Neutrophil (primary cell): ENCODE measurements around the gene STK32C.

Experiments
- H3K27ac ChIP-seq: fragments of 200-600 bp; sonication (generic); 2 replicates; pipeline ENCODE4 v1.5.1; 2016; ENCODE audit warnings: mild to moderate bottlenecking, moderate library complexity
- H3K27me3 ChIP-seq: fragments of 200-600 bp; sonication (generic); 2 replicates; pipeline ENCODE4 v1.6.0; 2016; ENCODE audit warnings: mild to moderate bottlenecking
- H3K36me3 ChIP-seq: fragments of 200-600 bp; sonication (generic); 2 replicates; pipeline ENCODE4 v1.5.1; 2017
- H3K4me1 ChIP-seq, 2 experiments: fragments of 200-600 bp in 1 of 2; sonication (generic) in 1 of 2; 1 replicate in 1 of 2; 2 replicates in 1 of 2; pipeline versions ENCODE4 v1.5.1 to v1.6.1; 2013 to 2016; ENCODE audit warnings: low read depth in 1 of 2, low read length in 1 of 2, mild to moderate bottlenecking in 1 of 2, moderate library complexity in 1 of 2; ENCODE audit not compliant: control insufficient read depth in 1 of 2, insufficient read depth in 1 of 2
- H3K4me3 ChIP-seq, 2 experiments: fragments of 200-600 bp in 1 of 2; sonication (generic) in 1 of 2; 1 replicate in 1 of 2; 2 replicates in 1 of 2; pipeline ENCODE4 v1.5.1; 2013 to 2016; ENCODE audit warnings: low read depth in 1 of 2, low read length in 1 of 2, mild to moderate bottlenecking in 1 of 2, moderate library complexity in 1 of 2
- H3K9me3 ChIP-seq: fragments of 200-600 bp; sonication (generic); 2 replicates; pipeline ENCODE4 v1.5.1; 2016
- TF ChIP-seq, protein P1 (sequence below): fragments of 200-600 bp; sonication (generic); IDR thresholded peaks from 2 replicates; pipeline ENCODE4 v1.5.1; 2016; ENCODE audit warnings: antibody characterized with exemption

STK32C gene

GRCh38 chr10:132186488-132187429 lies 121.0 kb downstream of the STK32C start, which contains the start of gene DPYSL4:
TSS of gene DPYSL4 (plus strand) at chr10:132186948. CDS start at chr10:132187064, 116 bp downstream.
- TF ChIP-seq, protein P1, sequence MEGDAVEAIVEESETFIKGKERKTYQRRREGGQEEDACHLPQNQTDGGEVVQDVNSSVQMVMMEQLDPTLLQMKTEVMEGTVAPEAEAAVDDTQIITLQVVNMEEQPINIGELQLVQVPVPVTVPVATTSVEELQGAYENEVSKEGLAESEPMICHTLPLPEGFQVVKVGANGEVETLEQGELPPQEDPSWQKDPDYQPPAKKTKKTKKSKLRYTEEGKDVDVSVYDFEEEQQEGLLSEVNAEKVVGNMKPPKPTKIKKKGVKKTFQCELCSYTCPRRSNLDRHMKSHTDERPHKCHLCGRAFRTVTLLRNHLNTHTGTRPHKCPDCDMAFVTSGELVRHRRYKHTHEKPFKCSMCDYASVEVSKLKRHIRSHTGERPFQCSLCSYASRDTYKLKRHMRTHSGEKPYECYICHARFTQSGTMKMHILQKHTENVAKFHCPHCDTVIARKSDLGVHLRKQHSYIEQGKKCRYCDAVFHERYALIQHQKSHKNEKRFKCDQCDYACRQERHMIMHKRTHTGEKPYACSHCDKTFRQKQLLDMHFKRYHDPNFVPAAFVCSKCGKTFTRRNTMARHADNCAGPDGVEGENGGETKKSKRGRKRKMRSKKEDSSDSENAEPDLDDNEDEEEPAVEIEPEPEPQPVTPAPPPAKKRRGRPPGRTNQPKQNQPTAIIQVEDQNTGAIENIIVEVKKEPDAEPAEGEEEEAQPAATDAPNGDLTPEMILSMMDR = no peak
- Histone ChIP-seq H3K4me1 (peaks cover 0 to 8% of the 10 kb centered on the region in 2 experiments), H3K36me3 (no peaks in the 10 kb centered on the region), H3K27ac (no peak within 1 kb of the TSS), H3K27me3 (peaks cover 89% of the 10 kb centered on the region), H3K4me3 (no peak within 1 kb of the TSS), H3K9me3 (no peaks in the 10 kb centered on the region)

DNA sequence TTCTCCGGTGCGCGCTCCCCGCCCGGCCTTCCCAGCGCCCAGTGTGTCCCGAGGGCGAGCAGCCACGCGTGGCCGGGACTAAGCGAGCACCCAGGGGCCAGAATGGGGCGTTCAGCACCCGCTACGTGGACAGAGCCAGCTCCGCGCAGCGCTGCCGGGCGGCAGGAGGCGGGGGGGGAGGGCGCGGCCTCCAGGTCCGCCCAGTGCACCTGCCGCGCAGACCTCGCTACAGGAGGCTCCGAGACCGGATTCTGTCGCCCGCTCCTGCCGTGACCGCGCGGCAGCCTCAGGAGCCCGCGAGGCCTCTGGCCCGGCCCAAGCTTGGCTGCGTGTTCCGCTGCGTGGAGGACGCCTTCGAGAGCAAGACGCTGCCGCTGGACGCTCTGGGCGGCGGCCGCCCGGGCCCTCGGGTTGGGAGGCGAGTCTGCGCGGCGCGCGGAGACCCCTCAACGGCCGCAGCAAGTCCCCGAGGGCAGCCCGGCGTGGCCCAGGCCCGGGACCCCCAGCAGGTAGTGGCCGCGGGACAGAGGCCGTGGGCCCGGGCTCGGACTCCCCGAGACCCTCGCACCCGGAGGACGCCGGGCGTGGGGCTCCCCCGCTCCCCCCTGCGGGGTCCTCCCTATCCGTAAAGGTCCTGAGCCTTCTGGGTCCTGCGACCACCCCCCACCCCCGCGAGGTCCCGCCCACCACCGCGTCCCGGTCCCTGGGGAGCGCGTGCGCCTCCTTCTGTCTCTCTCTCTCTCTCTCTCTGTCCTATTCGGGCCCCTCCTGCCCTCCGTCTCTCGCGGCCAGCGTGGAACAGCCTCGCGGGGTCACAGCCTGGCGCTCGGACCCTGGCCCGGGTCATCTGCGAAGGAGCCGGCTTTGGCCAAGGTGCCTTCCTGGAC lies 121.9 kb downstream of the STK32C start:
- TF ChIP-seq, protein P1 = no peak
- H3K4me1 ChIP-seq = peaks cover 0 to 8% of the 10 kb centered on the region in 2 experiments
- H3K27me3 ChIP-seq = peaks cover 98% of the 10 kb centered on the region
- no peaks in the 10 kb centered on the region for H3K9me3 ChIP-seq
- H3K36me3 ChIP-seq = no peaks in the 10 kb centered on the region
- H3K27ac ChIP-seq = no peak overlapping the region
- H3K4me3 ChIP-seq = no peak overlapping the region

GRCh38 chr10:132184816-132185593 lies 122.7 kb downstream of the STK32C start:
- Histone ChIP-seq H3K36me3 (no peaks in the 10 kb centered on the region), H3K4me3 (no peak overlapping the region), H3K27me3 (peaks cover 92% of the 10 kb centered on the region), H3K9me3 (no peaks in the 10 kb centered on the region), H3K4me1 (peaks cover 0 to 8% of the 10 kb centered on the region in 2 experiments), H3K27ac (no peak overlapping the region)
- TF ChIP-seq, protein P1 = no peak

DNA sequence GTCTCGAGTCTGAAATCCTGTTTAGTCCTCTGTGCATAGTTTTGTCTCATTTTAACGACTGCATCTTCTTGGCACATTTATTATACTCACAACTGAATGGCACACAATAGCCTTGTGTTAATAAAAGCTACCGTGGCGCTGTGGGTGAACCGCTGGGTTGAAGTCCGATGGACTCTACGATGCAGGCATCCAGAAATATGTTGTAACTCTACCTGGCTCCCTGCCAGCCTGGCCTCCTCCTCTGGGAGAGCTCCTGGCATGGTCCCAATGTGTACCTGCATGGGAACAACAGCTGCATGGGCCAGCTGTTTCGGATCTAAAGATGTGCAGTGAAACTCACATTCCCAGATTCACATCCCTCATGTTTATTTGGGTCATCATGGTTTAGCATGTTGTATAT lies 124.7 kb downstream of the STK32C start:
- TF ChIP-seq, protein P1 = no peak

GRCh38 chr10:132182591-132182990 lies 125.2 kb downstream of the STK32C start:
- H3K4me1 ChIP-seq = peaks cover 0 to 8% of the 10 kb centered on the region in 2 experiments
- no peaks in the 10 kb centered on the region for H3K36me3 ChIP-seq
- H3K27me3 ChIP-seq = peaks cover 88% of the 10 kb centered on the region
- H3K4me3 ChIP-seq = no peak overlapping the region
- H3K9me3 ChIP-seq = no peaks in the 10 kb centered on the region
- H3K27ac ChIP-seq = no peak overlapping the region
- TF ChIP-seq, protein P1 = no peak

More for the DNA sequence above, 124.7 kb downstream of the STK32C start:
- no peak overlapping the region for H3K27ac ChIP-seq
- H3K36me3 ChIP-seq = no peaks in the 10 kb centered on the region
- H3K27me3 ChIP-seq = peaks cover 88% of the 10 kb centered on the region
- no peak overlapping the region for H3K4me3 ChIP-seq
- no peaks in the 10 kb centered on the region for H3K9me3 ChIP-seq
- peaks cover 0 to 8% of the 10 kb centered on the region in 2 experiments for H3K4me1 ChIP-seq
